NT2/D1 (cell line): ENCODE data around the gene CDKL5.

Experiments
- DNase-seq: peaks from one replicate; pipeline ENCODE4 v3.0.0-alpha.2; 2011; ENCODE audit warnings: low read depth, low spot score
- H3K27me3 ChIP-seq: 2 replicates; pipeline ENCODE4 v1.6.0; 2011; ENCODE audit warnings: mild to moderate bottlenecking; ENCODE audit not compliant: insufficient read length, insufficient read depth
- H3K36me3 ChIP-seq: 2 replicates; pipeline ENCODE4 v1.6.1; 2011; ENCODE audit warnings: mild to moderate bottlenecking, low read length, mixed read lengths; ENCODE audit not compliant: insufficient read depth, insufficient read length
- H3K4me1 ChIP-seq: 2 replicates; pipeline ENCODE4 v1.5.1; 2011; ENCODE audit not compliant: insufficient read depth, insufficient read length
- H3K4me3 ChIP-seq: 2 replicates; pipeline ENCODE4 v1.5.1; 2011; ENCODE audit warnings: low read depth; ENCODE audit not compliant: insufficient read length
- H3K9ac ChIP-seq: 2 replicates; pipeline ENCODE4 v1.6.0; 2011; ENCODE audit warnings: low read depth; ENCODE audit not compliant: insufficient read length
- H3K9me3 ChIP-seq: 2 replicates; pipeline ENCODE4 v1.5.1; 2011; ENCODE audit warnings: mild to moderate bottlenecking, low read length; ENCODE audit not compliant: insufficient read depth
- SUZ12 ChIP-seq: IDR thresholded peaks from 2 replicates; pipeline ENCODE4 v1.6.1; 2011; ENCODE audit not compliant: insufficient read length, insufficient read depth; ENCODE audit errors: extremely low read depth
- YY1 ChIP-seq: IDR thresholded peaks from 2 replicates; pipeline ENCODE4 v1.6.1; 2011; ENCODE audit not compliant: insufficient read length, insufficient read depth
- ZNF274 ChIP-seq: IDR thresholded peaks from 2 replicates; pipeline ENCODE4 v1.6.1; 2011; ENCODE audit warnings: mild to moderate bottlenecking, low read depth, low read length

The CDKL5 gene

GRCh38 chrX:18434896-18435295 lies 9.5 kb downstream of the CDKL5 start:
- H3K4me1 ChIP-seq: no peaks in the 10 kb centered on the region

GRCh38 chrX:18436017-18436416 lies 10.6 kb downstream of the CDKL5 start:
- no peaks in the 10 kb centered on the region for H3K27me3 ChIP-seq

More at GRCh38 chrX:18434896-18435295, 9.5 kb downstream of the CDKL5 start:
- no peaks in the 10 kb centered on the region for H3K9me3 ChIP-seq
- TF ChIP-seq SUZ12 (no peak), ZNF274 (no peak), YY1 (no peak)
- H3K27me3 ChIP-seq: no peaks in the 10 kb centered on the region
- H3K4me3 ChIP-seq: no peak overlapping the region
- no peak overlapping the region for H3K9ac ChIP-seq
- no peak for DNase-seq
- H3K36me3 ChIP-seq: peaks cover under 1% of the 10 kb centered on the region

DNA sequence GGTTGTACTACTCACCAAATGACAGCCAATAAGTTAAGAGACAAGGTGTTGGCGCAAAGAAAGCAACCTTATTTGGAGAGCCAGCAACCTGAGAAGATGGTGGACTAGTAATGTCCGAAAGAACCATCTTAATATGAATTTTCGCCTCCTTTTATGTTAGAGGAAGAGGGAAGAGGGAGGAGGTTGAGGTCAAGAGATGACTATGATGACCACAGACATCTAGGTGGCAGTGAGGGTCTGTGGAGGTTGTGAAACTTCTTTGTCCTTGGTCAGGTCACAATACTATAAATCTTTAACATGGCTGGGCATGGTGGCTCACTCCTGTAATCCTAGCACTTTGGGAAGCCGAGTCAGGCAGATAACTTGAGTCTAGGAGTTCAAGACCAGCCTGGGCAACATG lies 15.4 kb downstream of the CDKL5 start:
- no peak for DNase-seq
- Histone ChIP-seq H3K27me3 (no peaks in the 10 kb centered on the region), H3K36me3 (no peaks in the 10 kb centered on the region), H3K9ac (no peak overlapping the region), H3K4me1 (no peaks in the 10 kb centered on the region), H3K4me3 (no peak overlapping the region), H3K9me3 (no peaks in the 10 kb centered on the region)
- TF ChIP-seq ZNF274 (no peak), YY1 (no peak), SUZ12 (no peak)

More at GRCh38 chrX:18436017-18436416, 10.6 kb downstream of the CDKL5 start:
- Histone ChIP-seq H3K4me1 (no peaks in the 10 kb centered on the region), H3K4me3 (no peak overlapping the region), H3K36me3 (no peaks in the 10 kb centered on the region), H3K9ac (no peak overlapping the region), H3K9me3 (no peaks in the 10 kb centered on the region)
- no peak for TF ChIP-seq SUZ12
- TF ChIP-seq YY1: no peak
- TF ChIP-seq ZNF274: no peak
- no peak for DNase-seq

DNA sequence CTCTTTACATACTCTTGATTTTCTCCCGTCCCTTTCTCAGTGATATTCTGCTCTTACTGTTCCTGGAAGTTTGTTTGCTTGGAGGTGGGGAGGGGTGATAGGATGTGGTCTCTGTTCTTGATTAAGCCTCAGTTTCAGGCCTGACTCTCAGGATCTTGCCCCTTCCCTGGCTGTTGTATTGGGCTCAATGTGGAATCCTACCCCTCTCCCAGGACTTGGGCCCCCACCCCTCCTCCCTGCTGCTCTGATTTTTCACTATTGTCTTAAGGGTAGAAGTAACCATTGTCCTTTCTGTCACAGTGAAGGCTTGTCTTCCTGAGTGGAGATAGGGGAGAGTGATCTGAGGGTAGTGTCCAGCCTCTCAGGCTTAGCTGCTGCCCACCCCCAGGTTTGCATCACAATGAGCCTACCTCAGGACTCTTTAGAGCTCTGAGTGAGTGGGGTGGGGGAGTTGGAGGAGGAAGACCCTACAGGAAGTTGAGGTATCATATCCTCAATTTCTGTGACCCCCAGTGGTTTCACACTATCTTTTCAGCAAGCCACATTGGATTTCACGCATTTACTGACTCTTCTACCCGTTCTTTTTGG lies 16.5 kb downstream of the CDKL5 start:
- no peak for DNase-seq
- no peaks in the 10 kb centered on the region for H3K9me3 ChIP-seq
- no peak overlapping the region for H3K4me3 ChIP-seq
- H3K27me3 ChIP-seq: no peaks in the 10 kb centered on the region
- no peaks in the 10 kb centered on the region for H3K36me3 ChIP-seq
- TF ChIP-seq ZNF274 (no peak), YY1 (no peak)
- no peaks in the 10 kb centered on the region for H3K4me1 ChIP-seq
- no peak overlapping the region for H3K9ac ChIP-seq

DNA sequence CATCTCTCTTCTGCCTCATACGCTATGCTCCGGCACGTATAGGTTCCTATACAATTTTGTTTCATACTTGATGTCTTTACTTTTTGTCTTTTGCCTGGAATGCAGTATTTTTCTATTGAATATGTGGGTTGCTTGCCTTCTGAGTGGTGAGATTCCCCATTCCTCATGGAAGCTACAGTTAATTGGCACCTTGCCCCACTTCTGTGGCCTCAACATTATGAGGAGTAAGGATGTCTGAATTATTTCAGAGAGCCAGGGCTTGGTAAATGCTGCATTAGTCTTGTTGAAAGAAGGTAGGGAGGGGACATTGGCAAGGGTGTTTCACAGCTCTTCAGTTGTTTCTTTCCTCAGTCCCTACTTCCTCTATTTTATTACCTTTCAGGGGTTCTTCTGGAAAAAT lies 23.0 kb downstream of the CDKL5 start:
- H3K9ac ChIP-seq: no peak overlapping the region
- no peak for DNase-seq
- H3K4me3 ChIP-seq: no peak overlapping the region
- no peak for TF ChIP-seq ZNF274
- no peak for TF ChIP-seq YY1
- TF ChIP-seq SUZ12: no peak
- H3K36me3 ChIP-seq: no peaks in the 10 kb centered on the region
- no peaks in the 10 kb centered on the region for H3K4me1 ChIP-seq
- no peaks in the 10 kb centered on the region for H3K9me3 ChIP-seq
- no peaks in the 10 kb centered on the region for H3K27me3 ChIP-seq

- no peak overlapping the region for H3K9ac ChIP-seq
- no peaks in the 10 kb centered on the region for H3K36me3 ChIP-seq
- no peak for DNase-seq
- H3K27me3 ChIP-seq: no peaks in the 10 kb centered on the region
- no peaks in the 10 kb centered on the region for H3K4me1 ChIP-seq
- H3K4me3 ChIP-seq: no peak overlapping the region
- H3K9me3 ChIP-seq: no peaks in the 10 kb centered on the region
- TF ChIP-seq ZNF274: no peak
- no peak for TF ChIP-seq SUZ12
- TF ChIP-seq YY1: no peak
These were observed 23.8 kb downstream of the CDKL5 start for GRCh38 chrX:18449236-18449635.

DNA sequence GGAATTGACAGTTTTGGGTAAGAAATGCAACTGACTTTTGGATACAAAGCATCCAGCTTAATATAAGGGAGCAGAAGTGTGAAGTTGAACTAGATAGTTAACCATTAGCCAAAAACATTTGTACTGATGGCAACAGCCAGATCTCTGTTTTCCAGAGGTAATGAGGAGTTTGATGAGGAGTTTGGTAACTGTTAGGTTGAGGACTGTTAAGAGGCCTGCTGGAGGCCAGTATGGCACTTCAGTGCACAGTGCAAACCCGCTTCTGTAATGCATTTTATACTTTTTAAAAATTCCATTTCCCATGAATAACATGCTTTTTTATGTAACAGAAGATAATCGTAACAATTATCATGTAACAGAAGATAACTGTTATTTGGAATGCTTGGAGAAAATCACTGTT lies 30.0 kb downstream of the CDKL5 start:
- TF ChIP-seq YY1: no peak
- no peak overlapping the region for H3K4me3 ChIP-seq
- no peaks in the 10 kb centered on the region for H3K4me1 ChIP-seq
- H3K9ac ChIP-seq: no peak overlapping the region
- DNase-seq: no peak
- no peaks in the 10 kb centered on the region for H3K36me3 ChIP-seq
- no peaks in the 10 kb centered on the region for H3K27me3 ChIP-seq
- H3K9me3 ChIP-seq: no peaks in the 10 kb centered on the region

- Histone ChIP-seq H3K9ac (no peak overlapping the region), H3K4me3 (no peak overlapping the region), H3K36me3 (no peaks in the 10 kb centered on the region), H3K27me3 (no peaks in the 10 kb centered on the region), H3K4me1 (no peaks in the 10 kb centered on the region), H3K9me3 (no peaks in the 10 kb centered on the region)
- no peak for TF ChIP-seq YY1
- no peak for TF ChIP-seq SUZ12
- TF ChIP-seq ZNF274: no peak
- no peak for DNase-seq
These were observed 31.6 kb downstream of the CDKL5 start for GRCh38 chrX:18457000-18457399.
